K562 (cell line): ENCODE measurements around the gene TBL1XR1. TPM values are rescaled to one million over a fixed set of nuclear protein-coding genes. Genes with fewer than 3 reads are reported as not detected.

Experiments
- ATAC-seq: fragments of 200-7000 bp; cut with Tn5 transposase; 3 replicates; pipeline ENCODE4 v1.9.1; 2020; ENCODE audit warnings: moderate library complexity
- BruUV-seq: library from RNA; stranded (reverse); fragments of 400-500 nt; replicated peaks from 2 replicates; lab custom pipeline; 2021; lab: Mats Ljungman, UMichigan
- CTCF ChIA-PET: fragments of 300-600 bp; formaldehyde crosslinking; extraction: SDS; loops from one replicate; lab custom pipeline; 2021; ENCODE audit warnings: low intra/inter-chr PET ratio; lab: Yijun Ruan, JAX
- POLR2A ChIA-PET: fragments of 300-600, 350-650 bp; sonication (Branson Sonifier 250); formaldehyde crosslinking; extraction: SDS; loops from one replicate; lab custom pipeline; 2021; ENCODE audit warnings: antibody characterized with exemption, inconsistent platforms; lab: Yijun Ruan, JAX
- DNase-seq, 4 experiments: peaks; one replicate each; pipeline versions ENCODE4 v3.0.0 to v3.0.0-alpha.2; 2011 to 2018; ENCODE audit warnings: low spot score in 3 of 4, mixed read lengths in 3 of 4; ENCODE audit errors: extremely low read depth in 1 of 4
- FAIRE-seq: peaks from 2 replicates; lab custom pipeline; 2011; peaks lifted over from hg19 to GRCh38; lab: Jason Lieb, UNC
- H2AFZ ChIP-seq: 2 replicates; pipeline ENCODE4 v1.6.0; 2011; ENCODE audit warnings: low read depth, low read length, control low read depth, inconsistent platforms
- H3K27ac ChIP-seq: fragments of 200-600 bp; 3 replicates; pipeline ENCODE4 v1.8.0; 2011; ENCODE audit warnings: low read depth, mild to moderate bottlenecking, control low read depth, inconsistent platforms, low read length, moderate library complexity, mixed read lengths; ENCODE audit errors: extremely low read depth
- H3K27me3 ChIP-seq, 2 experiments: fragments of 300-600 bp in 1 of 2; 2 replicates in 1 of 2; 3 replicates in 1 of 2; pipeline versions ENCODE4 v1.6.0 to v1.8.0; 2011; ENCODE audit warnings: inconsistent platforms in 2 of 2, low read length in 2 of 2, mild to moderate bottlenecking in 1 of 2, mixed read lengths in 1 of 2, moderate library complexity in 1 of 2; ENCODE audit not compliant: control insufficient read depth in 2 of 2, insufficient read depth in 2 of 2
- H3K36me3 ChIP-seq: fragments of 300-600 bp; 3 replicates; pipeline ENCODE4 v1.8.0; 2011; ENCODE audit warnings: mild to moderate bottlenecking, low read length, inconsistent platforms; ENCODE audit not compliant: control insufficient read depth, insufficient read depth
- H3K4me1 ChIP-seq, 2 experiments: fragments of 200-600 bp in 1 of 2; replicated peaks in 1 of 2; 2 replicates in 1 of 2; 3 replicates in 1 of 2; pipeline versions ENCODE4 v1.5.1 to v1.8.0; 2011; ENCODE audit warnings: inconsistent platforms in 2 of 2, low read length in 2 of 2, mild to moderate bottlenecking in 1 of 2, mixed read lengths in 1 of 2, moderate library complexity in 1 of 2; ENCODE audit not compliant: control insufficient read depth in 2 of 2, insufficient read depth in 2 of 2
- H3K4me2 ChIP-seq: 2 replicates; pipeline ENCODE4 v1.6.1; 2011; ENCODE audit warnings: low read length, control low read depth, inconsistent platforms, mixed read lengths; ENCODE audit not compliant: insufficient read depth
- H3K4me3 ChIP-seq: fragments of 200-600 bp; sonication (generic), shearing (Covaris generic); 2 replicates; pipeline ENCODE4 v1.5.1; 2016; ENCODE audit warnings: control low read depth, inconsistent platforms
- H3K79me2 ChIP-seq: fragments of 200-600 bp; 3 replicates; pipeline ENCODE4 v1.8.0; 2011; ENCODE audit warnings: low read length, inconsistent platforms; ENCODE audit not compliant: control insufficient read depth, insufficient read depth
- H3K9ac ChIP-seq, 2 experiments: 2 replicates each; pipeline versions ENCODE4 v1.6.0 to v1.6.1; 2011; ENCODE audit warnings: low read depth in 2 of 2, low read length in 2 of 2, control low read depth in 1 of 2, inconsistent platforms in 1 of 2, mild to moderate bottlenecking in 1 of 2, mixed read lengths in 1 of 2; ENCODE audit not compliant: insufficient read depth in 1 of 2
- H3K9me1 ChIP-seq: one replicate; pipeline ENCODE4 v1.6.0; 2011; ENCODE audit warnings: inconsistent platforms, mild to moderate bottlenecking, low read length, moderate library complexity; ENCODE audit not compliant: control insufficient read depth, insufficient read depth
- H3K9me3 ChIP-seq: replicated peaks from 2 replicates; pipeline ENCODE4 v1.5.1; 2011; ENCODE audit warnings: low read depth, low read length, inconsistent platforms; ENCODE audit not compliant: control insufficient read depth, insufficient read depth
- H4K20me1 ChIP-seq: replicated peaks from 2 replicates; pipeline ENCODE4 v1.6.1; 2011; ENCODE audit warnings: low read length, inconsistent platforms, mixed read lengths; ENCODE audit not compliant: control insufficient read depth, insufficient read depth
- CSDE1 ChIP-seq, 2 experiments: fragments of 450-650 bp; IDR thresholded peaks; 2 replicates each; pipeline ENCODE4 v1.6.1; 2016; ENCODE audit warnings: mild to moderate bottlenecking in 1 of 2
- ZBTB40 ChIP-seq, 2 experiments: fragments of 450-650 bp in 1 of 2; sonication (generic) in 1 of 2; formaldehyde crosslinking in 1 of 2; IDR thresholded peaks; 2 replicates each; pipeline versions ENCODE4 v1.7.1 to v1.9.0; 2016 to 2022; ENCODE audit warnings: inconsistent platforms in 1 of 2, mild to moderate bottlenecking in 1 of 2, missing genetic modification reagents in 1 of 2
- ZNF277 ChIP-seq: fragments of 250-450 bp; sonication (Bioruptor Pico); IDR thresholded peaks from 2 replicates; pipeline ENCODE4 v1.8.0; 2022; ENCODE audit warnings: inconsistent platforms, mild to moderate bottlenecking, moderate library complexity, borderline replicate concordance
- ZNF780A ChIP-seq: fragments of 250-450 bp; sonication (Bioruptor Pico); IDR thresholded peaks from 2 replicates; pipeline ENCODE4 v1.5.0; 2021; ENCODE audit warnings: mild to moderate bottlenecking
- WGBS: fragments of 100-300 bp; shearing (Covaris generic); methylation state at CpG from one replicate; pipeline ENCODE4 v1.1.6; 2016; ENCODE audit warnings: low coverage, mixed read lengths; ENCODE audit not compliant: insufficient coverage; ENCODE audit errors: missing lambda C conversion rate; 5-methylcytosine and 5-hydroxymethylcytosine counted together
- in situ Hi-C: fragments of 300-500 bp; cut with MboI; formaldehyde crosslinking; loops from 4 replicates; pipeline ENCODE4 v1.15.0; 2018; ENCODE audit warnings: inconsistent platforms, mixed read lengths
- intact Hi-C: fragments of 100-400 bp; cut with micrococcal nuclease; formaldehyde crosslinking; loops from 2 replicates; pipeline ENCODE4 v1.14.2; 2022
- polyA plus RNA-seq, 8 experiments: library from polyadenylated mRNA; depleted of rRNA in 4 of 8; stranded (reverse) in 5 of 8; unstranded in 3 of 8; fragments of >200 nt; fragmentation: Nextera tagmentation in 2 of 8; fragmentation: Illumina TruSeq in 1 of 8; extraction: Ambion mirVana in 2 of 8; extraction: Trizol in 1 of 8; gene quantifications; 2 replicates each; pipeline versions ENCODE4 v1.2.1 to v1.2.3, GENCODE V29; 2011 to 2014; ENCODE audit warnings: inconsistent platforms in 1 of 8, missing spikeins in 1 of 8
- total RNA-seq, 7 experiments: library from RNA; depleted of rRNA in 6 of 7; stranded (reverse); fragments of >200 nt in 6 of 7; fragmentation: Illumina TruSeq in 2 of 7; extraction: Trizol in 2 of 7; gene quantifications; 2 replicates each; pipeline versions ENCODE4 v1.2.1 to v1.2.3, GENCODE V29; 2011 to 2021; ENCODE audit warnings: low replicate concordance in 1 of 7

The TBL1XR1 gene
- total and polyA plus RNA-seq, 9 of the 15 experiments (the other 6 are each of a cell fraction or from before 2014, with no cell fraction given) = 19.6 to 171 (median 83.3) TPM

GRCh38 chr3:177051411-177051810, 145.9 kb downstream of the TBL1XR1 start:
- in situ Hi-C loops = loop anchor here (10.0 kb wide), 1 partner anchor 143 kb away; the partner anchor contains the start of gene TBL1XR1
- H3K9me3 ChIP-seq = no peaks in the 10 kb centered on the region
- H3K4me3 ChIP-seq = no peak overlapping the region
- no peak overlapping the region for H3K4me2 ChIP-seq
- ChIA-PET POLR2A (interaction anchor here (0.6 to 1.6 kb wide), 4 partner anchors 24 to 310 kb away, joined by 3 to 5 read pairs (median 4); no protein-coding TSS in a partner anchor), CTCF (no interaction called here)
- FAIRE-seq = no peak
- peaks cover 35% of the 10 kb centered on the region for H3K79me2 ChIP-seq
- H2AFZ ChIP-seq = no peak overlapping the region
- ATAC-seq = peak; percentile 36
- intact Hi-C loops = loop anchor here (2.0 to 10.0 kb wide), 3 partner anchors 143 to 723 kb away; no protein-coding TSS in a partner anchor
- H3K36me3 ChIP-seq = peaks cover 72% of the 10 kb centered on the region
- no peaks in the 10 kb centered on the region for H3K9me1 ChIP-seq
- H4K20me1 ChIP-seq = no peaks in the 10 kb centered on the region
- no peak overlapping the region for H3K27ac ChIP-seq
- BruUV-seq = no TSS peak
- no peak for DNase-seq
- H3K27me3 ChIP-seq = no peaks in the 10 kb centered on the region
- TF ChIP-seq ZNF780A (CRISPR knock-in tag) (no peak), CSDE1 (IDR thresholded peaks at IDR 0.05) (no peak), ZBTB40 (IDR thresholded peaks at IDR 0.05) (no peak), ZBTB40 (CRISPR knock-in tag; IDR thresholded peaks at IDR 0.05) (no peak), ZNF277 (CRISPR knock-in tag) (no peak)
- H3K9ac ChIP-seq = no peak overlapping the region
- H3K4me1 ChIP-seq = peaks cover 0 to 4% of the 10 kb centered on the region in 2 experiments; a peak in 3 of 5 replicates
- 57% methylated on average over 4 of the region's 4 CpGs for WGBS
